Upper lobe of right lung (tissue), 1 donor: ENCODE data around the gene TNF. TPM values are rescaled to one million over a fixed set of nuclear protein-coding genes. Genes with fewer than 3 reads are reported as not detected.

Source experiments
- ATAC-seq: fragments of 200-7000 bp; cut with Tn5 transposase; one replicate; pipeline ENCODE4 v1.9.1; 2020; ENCODE audit warnings: mild to moderate bottlenecking, moderate library complexity
- DNase-seq: peaks from one replicate; pipeline ENCODE4 v3.0.0-alpha.2; 2020
- H3K27ac ChIP-seq: fragments of 200-600 bp; one replicate; pipeline ENCODE4 v1.8.0; 2022
- H3K27me3 ChIP-seq: fragments of 200-600 bp; one replicate; pipeline ENCODE4 v1.8.0; 2022; ENCODE audit warnings: mild to moderate bottlenecking
- H3K36me3 ChIP-seq: fragments of 200-600 bp; one replicate; pipeline ENCODE4 v1.8.0; 2022
- H3K4me1 ChIP-seq: fragments of 200-600 bp; one replicate; pipeline ENCODE4 v1.8.0; 2022
- H3K4me3 ChIP-seq: fragments of 200-600 bp; one replicate; pipeline ENCODE4 v1.8.0; 2022; ENCODE audit warnings: mild to moderate bottlenecking
- H3K9me3 ChIP-seq: fragments of 200-600 bp; one replicate; pipeline ENCODE4 v1.8.0; 2022
- CTCF ChIP-seq: fragments of 200-600 bp; IDR thresholded peaks from one replicate; pipeline ENCODE4 v1.8.0; 2022; ENCODE audit warnings: antibody characterized with exemption
- intact Hi-C: fragments of 100-400 bp; cut with DNase I; formaldehyde crosslinking; loops from one replicate; pipeline ENCODE4 v1.11.0; 2022
- total RNA-seq: library from RNA; stranded (reverse); fragmentation: NEBNext Ultra II Directional; extraction: Animal tissue kit (Norgen Biotek cat#: 25700); gene quantifications from one replicate; pipeline ENCODE4 v1.2.1, GENCODE V29; 2021
- donor health status: DM: no; HTN: yes; CAD: no; lungs with severe emphysema.

TNF gene
- total RNA-seq, 1 donor from 2014 or later = 2.4 TPM

GRCh38 chr6:31580438-31580740 is 5.0 kb downstream of the TNF start:
- peak overlapping the region; percentile 73 for H3K4me3 ChIP-seq
- no peaks in the 10 kb centered on the region for H3K9me3 ChIP-seq
- TF ChIP-seq CTCF = no peak
- H3K36me3 ChIP-seq = no peaks in the 10 kb centered on the region
- no peak for ATAC-seq
- intact Hi-C loops = no loop called here
- H3K27ac ChIP-seq = peak overlapping the region; percentile 84
- no peak for DNase-seq
- H3K27me3 ChIP-seq = no peaks in the 10 kb centered on the region
- peaks cover 7% of the 10 kb centered on the region for H3K4me1 ChIP-seq

- H3K27me3 ChIP-seq = no peaks in the 10 kb centered on the region
- no peaks in the 10 kb centered on the region for H3K9me3 ChIP-seq
- peaks cover 12% of the 10 kb centered on the region for H3K4me1 ChIP-seq
- intact Hi-C loops = no loop called here
- DNase-seq (peak; percentile 94), ATAC-seq (peak; percentile 97)
- TF ChIP-seq CTCF = peak; percentile 99
- H3K36me3 ChIP-seq = no peaks in the 10 kb centered on the region
- H3K4me3 ChIP-seq = peak overlapping the region; percentile 73
- peak overlapping the region; percentile 84 for H3K27ac ChIP-seq
Measured at GRCh38 chr6:31580807-31581433, 5.6 kb downstream of the TNF start.

GRCh38 chr6:31581434-31582229 is 6.3 kb downstream of the TNF start:
- Histone ChIP-seq H3K4me1 (peaks cover 12% of the 10 kb centered on the region), H3K9me3 (no peaks in the 10 kb centered on the region), H3K27ac (peak overlapping the region; percentile 84), H3K4me3 (peak overlapping the region; percentile 73), H3K27me3 (no peaks in the 10 kb centered on the region), H3K36me3 (no peaks in the 10 kb centered on the region)
- ATAC-seq = no peak
- DNase-seq = no peak
- TF ChIP-seq CTCF = no peak
- intact Hi-C loops = no loop called here

GRCh38 chr6:31582230-31582643 is 6.9 kb downstream of the TNF start, which contains the start of gene LTB:
Gene LTB (minus strand): TSS chr6:31582424. CDS start chr6:31582417, 7 bp downstream.
- H3K4me3 ChIP-seq = peak within 1 kb of the TSS; percentile 73
- H3K9me3 ChIP-seq = no peaks in the 10 kb centered on the region
- H3K27me3 ChIP-seq = no peaks in the 10 kb centered on the region
- DNase-seq (no peak), ATAC-seq (no peak)
- peak within 1 kb of the TSS; percentile 84 for H3K27ac ChIP-seq
- intact Hi-C loops = no loop called here
- peaks cover 12% of the 10 kb centered on the region for H3K4me1 ChIP-seq
- H3K36me3 ChIP-seq = no peaks in the 10 kb centered on the region
- TF ChIP-seq CTCF = no peak

- intact Hi-C loops = no loop called here
- peaks cover 16% of the 10 kb centered on the region for H3K4me1 ChIP-seq
- peak overlapping the region; percentile 60 for H3K27ac ChIP-seq
- peak; percentile 22 for TF ChIP-seq CTCF
- DNase-seq = no peak
- H3K4me3 ChIP-seq = no peak overlapping the region
- no peaks in the 10 kb centered on the region for H3K36me3 ChIP-seq
- no peaks in the 10 kb centered on the region for H3K9me3 ChIP-seq
- no peaks in the 10 kb centered on the region for H3K27me3 ChIP-seq
- ATAC-seq = no peak
Measured at GRCh38 chr6:31585491-31585890, 10.1 kb downstream of the TNF start.
